Suppressor macrophage (primary cell): Measurements from ENCODE around the gene FOXO6.

Experiments
- DNase-seq, 4 experiments: peaks; one replicate each; pipeline ENCODE4 v3.0.0-alpha.2; 2020 to 2022
- total RNA-seq, 17 experiments: gene quantifications; one replicate each; lab custom pipeline; 2026; ENCODE audit warnings: mixed read lengths in 6 of 17, inconsistent platforms in 3 of 17; lab: John Stamatoyannopoulos, UW

FOXO6 gene
- total RNA-seq = 0 to 1.7 (median 0) reads per million in 17 experiments

DNA sequence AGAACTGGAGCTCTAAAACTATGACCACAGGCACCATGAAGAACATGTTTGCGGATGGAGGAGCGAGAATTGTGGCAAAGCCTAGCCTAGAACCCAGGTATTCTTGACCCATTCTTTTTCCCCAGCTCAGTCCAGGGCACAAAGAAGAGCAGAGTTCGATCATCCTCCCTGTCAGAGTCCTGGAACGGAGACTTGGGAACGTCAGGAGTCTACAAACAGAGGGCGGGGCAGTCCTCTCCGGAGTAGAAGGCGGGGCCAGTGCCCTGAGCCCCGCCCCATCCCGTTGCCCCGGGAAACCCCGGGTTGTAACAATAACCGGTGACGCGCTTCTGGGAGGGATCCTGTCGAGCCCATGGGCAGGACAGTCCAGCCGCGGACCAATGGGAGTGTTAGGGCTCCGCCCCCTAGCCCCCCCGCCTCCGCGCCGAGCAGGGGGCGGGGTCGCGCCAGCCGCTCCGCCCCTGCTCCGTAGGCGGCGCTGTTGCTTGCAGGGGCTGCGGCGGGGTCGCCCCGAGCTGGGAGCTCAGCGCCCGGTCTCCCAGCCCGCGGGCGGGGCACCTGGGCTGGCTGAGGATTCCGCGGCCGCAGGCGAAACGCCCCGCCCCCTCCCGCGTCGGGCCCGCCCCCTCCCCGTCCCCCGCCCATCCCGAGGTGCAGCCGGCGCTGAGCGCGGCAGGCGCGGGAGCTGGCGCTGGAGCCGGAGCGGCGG, at the start of gene FOXO6:
TSS of gene FOXO6 (plus strand) at position 649 of the 709 bp plus-strand sequence.
- DNase-seq = peak; percentile 97 to 98 (median 98)

GRCh38 chr1:41312991-41313645, 48.1 kb upstream of the FOXO6 start:
- peak in 1 of 4 experiments; percentile 6 for DNase-seq

GRCh38 chr1:41313661-41314131, 47.5 kb upstream of the FOXO6 start:
- peak in 3 of 4 experiments; percentile 38 to 48 (median 47) for DNase-seq

DNA sequence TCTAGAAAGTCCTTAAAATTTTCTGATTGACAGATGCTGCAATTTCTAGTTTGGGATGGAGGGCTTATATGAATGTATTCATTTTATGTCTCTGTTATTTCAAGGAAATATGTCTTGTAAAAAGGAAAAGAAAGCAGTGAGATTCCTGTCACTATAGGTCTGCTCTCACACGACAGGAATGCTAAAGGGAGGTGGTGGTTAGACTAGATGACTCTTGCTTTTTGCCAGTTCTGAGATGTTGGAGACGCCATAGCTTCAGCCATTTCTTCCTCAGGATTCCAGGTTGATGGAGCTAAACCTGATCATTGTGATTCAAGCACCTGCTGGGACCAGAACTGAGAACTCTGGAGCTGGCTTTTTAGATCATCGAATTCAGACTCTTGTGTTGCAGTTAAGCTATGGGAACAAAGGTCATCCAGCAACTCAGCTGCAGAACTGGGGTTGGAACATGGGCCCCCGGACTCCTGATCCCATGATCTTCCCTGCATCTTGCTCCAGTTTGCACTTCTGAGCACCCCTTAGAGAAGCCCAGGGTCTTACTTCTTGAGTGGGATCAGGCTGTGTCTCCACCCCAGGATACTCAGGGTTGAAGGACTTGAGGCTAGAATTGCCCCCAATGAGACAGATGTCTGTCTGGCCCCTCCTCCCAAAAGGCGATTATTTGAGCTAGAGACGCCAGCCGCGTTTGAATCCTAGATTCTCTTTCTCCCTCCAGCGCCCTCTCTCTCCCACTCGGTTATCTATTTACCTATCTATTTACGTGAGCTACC, 46.7 kb upstream of the FOXO6 start:
- DNase-seq = no peak

DNA sequence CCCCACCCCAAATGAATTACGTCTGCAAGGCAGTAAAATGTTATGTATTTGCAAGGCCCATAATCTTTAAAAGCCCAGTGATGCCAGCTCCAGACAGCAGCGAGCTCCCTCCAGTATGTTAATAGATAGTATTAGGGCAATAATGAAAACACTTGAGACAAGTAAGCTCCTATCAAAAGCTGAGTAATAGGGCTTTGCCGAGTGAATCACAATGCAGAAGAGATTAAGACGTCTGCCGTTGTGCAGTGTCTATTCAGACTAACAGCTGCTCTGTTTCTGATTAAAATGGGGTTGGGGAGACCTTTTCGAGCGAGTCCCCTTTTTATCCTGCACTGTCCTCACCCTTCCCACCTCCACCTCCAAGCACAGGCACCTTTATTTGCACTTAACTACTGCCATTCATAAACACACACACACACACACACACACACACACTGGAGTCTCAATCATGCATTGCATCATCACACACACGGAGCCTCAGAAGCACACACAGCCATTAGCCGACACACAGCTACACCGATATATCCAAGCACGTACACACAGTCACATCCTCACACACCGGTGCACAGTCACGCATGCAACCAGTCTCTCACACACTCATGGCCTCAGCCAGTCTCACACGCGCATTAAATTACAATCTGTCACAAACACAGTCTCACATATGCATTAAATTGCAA, 46.0 kb upstream of the FOXO6 start:
- DNase-seq = no peak

DNA sequence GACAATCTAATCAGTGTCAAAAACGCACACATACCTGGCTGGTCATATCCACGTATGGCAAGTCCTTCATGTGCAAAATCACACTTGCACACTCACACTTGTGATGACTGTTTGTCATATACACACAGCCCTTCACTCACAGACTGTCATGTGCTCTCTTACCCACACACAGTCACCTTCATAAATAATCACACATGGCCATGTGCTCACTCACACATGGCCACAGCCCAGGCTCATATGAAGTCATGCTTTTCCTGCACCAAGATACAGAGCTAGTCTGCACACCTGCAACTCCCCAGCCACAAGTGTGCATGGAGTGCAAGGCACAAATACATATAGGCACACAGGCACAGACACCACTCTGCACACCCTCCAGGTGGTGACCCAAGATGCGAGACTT, 45.4 kb upstream of the FOXO6 start:
- DNase-seq = no peak

DNA sequence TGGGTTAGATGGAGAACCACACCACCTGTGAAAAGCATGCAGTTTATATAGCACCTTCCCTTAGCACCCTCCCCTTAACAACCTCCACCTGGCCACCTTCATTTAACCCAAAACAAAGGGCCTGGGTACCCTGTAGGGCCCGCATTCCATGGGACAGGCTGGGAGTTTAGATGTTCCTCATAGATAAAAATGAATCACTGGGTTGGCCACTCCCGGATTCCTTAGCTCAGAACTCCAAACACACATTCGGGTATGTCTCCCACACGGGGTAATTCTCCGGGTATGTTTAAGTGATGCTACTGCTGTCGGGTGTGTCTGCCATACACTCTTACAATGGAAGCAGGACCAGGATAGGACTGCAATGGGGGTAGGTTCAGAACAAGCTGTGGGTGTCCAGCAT, 43.9 kb upstream of the FOXO6 start:
- DNase-seq = no peak

DNA sequence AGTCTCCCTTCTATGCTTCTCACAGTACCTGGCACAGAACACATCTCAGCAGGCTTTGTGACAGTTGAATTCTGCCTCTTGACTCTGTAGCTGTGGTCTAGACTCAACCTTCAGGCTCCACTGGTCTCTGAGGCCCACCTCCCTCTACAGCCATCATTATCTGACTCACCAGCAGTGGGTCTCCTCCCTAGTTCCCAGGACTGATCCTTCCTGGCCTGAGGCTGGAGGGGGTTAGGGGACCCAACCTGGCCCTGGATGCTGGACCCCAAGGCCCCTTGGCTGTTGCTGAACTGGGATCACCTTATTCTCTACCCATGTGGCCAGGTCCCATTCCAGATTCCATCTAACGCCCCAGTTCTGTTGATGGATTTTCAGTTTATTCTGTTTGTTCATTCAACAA, 43.1 kb upstream of the FOXO6 start:
- no peak for DNase-seq

GRCh38 chr1:41319106-41319755, 42.0 kb upstream of the FOXO6 start:
- no peak for DNase-seq

GRCh38 chr1:41319807-41320711, 41.2 kb upstream of the FOXO6 start:
- peak in 3 of 4 experiments; percentile 16 to 32 (median 19) for DNase-seq

DNA sequence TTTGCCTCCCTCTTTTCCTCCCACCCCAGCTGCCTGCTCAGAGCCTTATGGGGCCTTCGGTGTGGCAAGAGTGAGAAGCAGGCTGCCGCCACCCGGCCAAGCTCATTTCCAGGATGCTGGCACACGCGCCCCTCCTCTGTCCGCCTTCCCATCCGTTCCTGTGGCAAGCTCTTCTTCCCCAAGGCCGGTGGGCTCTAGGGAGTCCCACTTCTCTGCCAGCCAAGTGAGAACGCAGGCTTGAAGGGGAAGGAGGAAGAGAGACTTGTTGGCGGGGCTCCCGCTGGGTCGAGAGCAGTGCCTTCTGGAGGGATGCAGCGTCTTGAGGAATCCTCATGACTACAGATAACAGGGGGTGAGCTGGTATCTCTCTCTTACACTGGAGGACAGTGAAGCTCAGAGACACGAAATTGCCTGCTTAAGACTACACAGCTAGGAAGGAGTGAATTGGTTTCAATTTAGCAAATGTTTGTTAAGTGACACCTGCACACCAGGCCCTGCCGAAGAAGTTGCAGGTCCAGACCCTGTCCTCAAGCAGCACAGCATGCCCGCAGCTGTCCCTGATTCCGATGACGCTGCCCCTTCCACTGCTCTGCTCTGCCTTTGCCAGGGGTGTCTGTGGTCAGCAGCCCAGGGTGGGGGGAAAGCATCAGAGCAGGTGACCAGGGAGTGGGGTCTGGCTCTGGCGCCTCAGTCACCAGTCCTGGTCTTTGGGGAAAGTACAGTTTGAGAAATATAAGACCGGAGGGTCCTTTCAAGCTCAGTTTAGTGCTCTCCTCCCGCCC, 40.1 kb upstream of the FOXO6 start:
- no peak for DNase-seq

GRCh38 chr1:41322101-41322661, 39.1 kb upstream of the FOXO6 start:
- no peak for DNase-seq

GRCh38 chr1:41322835-41323234, 38.4 kb upstream of the FOXO6 start:
- DNase-seq = peak; percentile 28 to 58 (median 41)

- DNase-seq = no peak
These were observed 38.0 kb upstream of the FOXO6 start for GRCh38 chr1:41323243-41323642.

DNA sequence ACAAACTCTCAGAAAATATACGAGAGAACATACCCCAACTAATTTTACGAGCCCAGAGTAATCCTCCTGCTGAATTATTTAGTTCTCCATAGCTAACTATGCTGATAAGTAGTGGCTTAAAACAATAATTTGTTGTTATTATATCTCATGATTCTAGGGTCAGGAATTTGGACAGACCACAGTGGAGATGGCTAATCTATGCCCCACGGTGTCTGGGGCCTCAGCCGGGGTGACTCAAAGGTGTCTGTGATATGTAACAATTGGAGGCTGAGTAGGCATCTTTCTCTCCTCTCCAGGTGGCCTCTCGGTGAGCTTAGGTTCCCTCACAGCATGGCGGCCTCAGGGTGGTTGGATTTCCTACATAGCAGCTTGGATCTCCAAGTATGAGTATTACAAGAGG, 35.4 kb upstream of the FOXO6 start:
- no peak for DNase-seq

DNA sequence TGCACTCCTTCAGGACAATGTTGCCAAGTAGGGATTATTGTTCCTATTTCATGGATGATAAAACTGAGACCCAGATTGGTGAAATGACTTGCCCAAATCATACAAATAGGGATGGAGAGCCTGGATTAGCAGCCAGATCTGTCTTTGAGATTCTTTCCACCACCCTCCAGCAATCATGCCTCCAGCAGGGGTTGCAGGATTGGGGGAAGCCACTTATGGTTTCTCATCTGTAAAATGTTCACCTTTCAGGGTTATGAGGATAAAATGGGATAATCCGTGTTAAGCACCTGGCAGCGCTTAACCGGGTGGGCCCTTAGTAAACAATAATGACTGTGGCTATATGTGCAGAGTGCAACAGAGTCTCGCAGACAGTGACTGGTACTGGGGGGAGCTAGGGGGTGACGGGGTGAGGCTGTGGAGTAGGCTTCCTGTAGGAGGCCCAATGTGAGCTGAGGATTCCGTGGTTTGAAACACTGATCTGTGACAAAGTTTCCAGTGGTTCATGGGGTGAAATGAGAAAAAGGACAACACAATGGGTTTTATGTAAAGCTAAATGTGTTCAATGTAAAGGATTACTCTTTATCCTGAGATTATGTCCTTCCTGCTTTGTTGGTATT, 33.7 kb upstream of the FOXO6 start:
- DNase-seq = no peak

DNA sequence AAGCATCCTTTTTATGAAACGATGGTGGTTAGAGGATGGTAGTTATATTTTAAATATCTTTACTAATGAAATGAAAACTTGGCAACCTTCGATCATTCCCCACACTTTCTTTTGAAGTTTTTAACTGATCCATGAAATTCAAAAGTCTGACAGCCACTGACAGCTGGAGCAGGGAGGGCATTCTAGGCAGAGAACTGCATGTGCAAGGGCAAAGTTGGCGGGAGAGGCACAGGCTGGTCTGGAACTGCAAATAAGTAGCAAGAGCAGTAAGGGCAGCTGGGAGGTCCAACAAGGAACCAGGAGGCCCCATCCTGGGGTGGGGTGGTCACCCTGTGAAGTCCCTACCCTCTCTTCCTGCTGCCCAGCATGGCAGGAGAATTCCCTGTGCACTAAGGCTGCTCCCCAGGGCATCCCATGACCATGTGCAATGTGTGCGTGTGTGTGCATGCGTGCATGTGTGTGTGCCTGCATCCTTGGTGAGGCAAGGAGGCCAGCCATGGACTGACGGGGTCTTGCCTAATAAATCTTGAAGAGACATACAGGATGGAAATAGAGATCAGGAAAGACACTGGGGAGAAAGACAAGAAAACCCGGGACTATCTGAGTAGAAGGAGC, 33.1 kb upstream of the FOXO6 start:
- DNase-seq = no peak

DNA sequence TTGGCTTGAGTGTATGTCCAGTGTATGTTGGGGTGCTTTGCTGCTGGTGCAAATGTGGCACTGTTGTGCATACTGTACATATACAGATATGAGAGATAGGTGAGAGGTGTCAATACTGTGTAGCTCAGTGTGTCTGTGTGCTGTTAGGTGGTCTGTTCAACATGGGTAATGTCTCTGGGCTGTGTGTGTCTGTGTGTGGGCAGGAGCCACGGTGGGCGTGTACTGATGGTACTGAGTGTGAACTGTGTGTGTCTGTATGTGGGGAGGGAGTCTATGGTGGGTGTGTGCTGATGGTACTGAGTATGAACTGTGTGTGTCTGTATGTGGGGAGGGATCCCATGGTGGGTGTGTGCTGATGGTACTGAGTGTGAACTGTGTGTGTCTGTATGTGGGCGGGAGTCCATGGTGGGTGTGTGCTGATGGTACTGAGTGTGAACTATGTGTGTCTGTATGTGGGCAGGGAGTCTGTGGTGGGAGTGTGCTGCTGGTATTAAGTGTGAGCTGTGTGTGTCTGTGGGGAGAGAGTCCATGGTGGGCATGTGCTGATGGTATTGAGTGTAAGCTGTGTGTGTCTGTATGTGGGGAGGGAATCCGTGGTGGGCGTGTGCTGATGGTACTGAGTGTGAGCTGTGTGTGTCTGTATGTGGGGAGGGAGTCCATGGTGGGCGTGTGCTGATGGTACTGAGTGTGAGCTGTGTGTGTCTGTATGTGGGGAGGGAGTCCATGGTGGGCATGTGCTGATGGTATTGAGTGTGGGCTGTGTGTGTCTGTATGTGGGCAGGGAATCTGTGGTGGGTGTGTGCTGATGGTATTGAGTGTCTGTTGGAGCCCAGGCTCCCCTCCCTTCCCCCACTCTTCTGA, 32.2 kb upstream of the FOXO6 start:
- DNase-seq = no peak
